Activated T-cell treated with anti-CD3 and anti-CD28 coated beads, Interleukin-2, amount 50 U/mL, for 24 hours (primary cell): ENCODE results near the gene SUDS3.
"Not testable (repeated sequence)": the region's sequence is repeated elsewhere in the genome, so short reads cannot be mapped to it uniquely, and the experiment has no call there.

ENCODE experiments used
- DNase-seq: peaks from one replicate; pipeline ENCODE4 v3.0.0-alpha.2; 2020
- H3K27ac Mint-ChIP-seq: 2 replicates; pipeline ENCODE4 v1.8.0; 2020; ENCODE audit warnings: mild to moderate bottlenecking, mixed read lengths
- H3K27me3 Mint-ChIP-seq: 2 replicates; pipeline ENCODE4 v1.8.0; 2020; ENCODE audit warnings: mixed read lengths
- H3K36me3 Mint-ChIP-seq: 2 replicates; pipeline ENCODE4 v1.8.0; 2020; ENCODE audit warnings: low read depth, mixed read lengths
- H3K4me1 Mint-ChIP-seq: 2 replicates; pipeline ENCODE4 v1.8.0; 2020; ENCODE audit warnings: low read depth, mixed read lengths
- H3K4me3 Mint-ChIP-seq: 2 replicates; pipeline ENCODE4 v1.8.0; 2020; ENCODE audit warnings: mild to moderate bottlenecking, moderate library complexity, mixed read lengths
- H3K9me3 Mint-ChIP-seq: 2 replicates; pipeline ENCODE4 v1.8.0; 2020; ENCODE audit warnings: mixed read lengths

Gene SUDS3

GRCh38 chr12:118398940-118399339 lies 22.6 kb downstream of the SUDS3 start:
- H3K27ac Mint-ChIP-seq = peak overlapping the region; percentile 27
- peaks cover 93% of the 10 kb centered on the region for H3K36me3 Mint-ChIP-seq

GRCh38 chr12:118402251-118402650 lies 25.9 kb downstream of the SUDS3 start:
- peaks cover 3% of the 10 kb centered on the region for H3K4me1 Mint-ChIP-seq
- no peak for DNase-seq
- no peak overlapping the region for H3K4me3 Mint-ChIP-seq
- peaks cover 94% of the 10 kb centered on the region for H3K36me3 Mint-ChIP-seq
- peak overlapping the region; percentile 59 for H3K27ac Mint-ChIP-seq
- no peaks in the 10 kb centered on the region for H3K27me3 Mint-ChIP-seq
- H3K9me3 Mint-ChIP-seq = no peaks in the 10 kb centered on the region

More at GRCh38 chr12:118398940-118399339, 22.6 kb downstream of the SUDS3 start:
- Mint-ChIP-seq H3K27me3 (no peaks in the 10 kb centered on the region), H3K4me3 (no peak overlapping the region), H3K9me3 (no peaks in the 10 kb centered on the region), H3K4me1 (no peaks in the 10 kb centered on the region)
- no peak for DNase-seq

- no peaks in the 10 kb centered on the region for H3K9me3 Mint-ChIP-seq
- peak; percentile 56 for DNase-seq
- no peak overlapping the region for H3K27ac Mint-ChIP-seq
- peaks cover 87% of the 10 kb centered on the region for H3K36me3 Mint-ChIP-seq
- H3K4me1 Mint-ChIP-seq = peaks cover 3% of the 10 kb centered on the region
- no peak overlapping the region for H3K4me3 Mint-ChIP-seq
- no peaks in the 10 kb centered on the region for H3K27me3 Mint-ChIP-seq
Observed at GRCh38 chr12:118404876-118405521, 28.6 kb downstream of the SUDS3 start.

- not testable (repeated sequence) for DNase-seq, H3K9me3 Mint-ChIP-seq, H3K27ac Mint-ChIP-seq, H3K4me1 Mint-ChIP-seq, H3K4me3 Mint-ChIP-seq, H3K27me3 Mint-ChIP-seq
- peaks cover 85% of the 10 kb centered on the region for H3K36me3 Mint-ChIP-seq
Observed at GRCh38 chr12:118408241-118408640, 31.9 kb downstream of the SUDS3 start.

- no peak for DNase-seq
- Mint-ChIP-seq H3K36me3 (peaks cover 86% of the 10 kb centered on the region), H3K4me1 (peaks cover 2% of the 10 kb centered on the region), H3K27me3 (no peaks in the 10 kb centered on the region), H3K4me3 (no peak overlapping the region), H3K27ac (no peak overlapping the region), H3K9me3 (peaks cover 10% of the 10 kb centered on the region)
Observed at GRCh38 chr12:118409834-118410233, 33.5 kb downstream of the SUDS3 start.

- no peaks in the 10 kb centered on the region for H3K4me1 Mint-ChIP-seq
- H3K27ac Mint-ChIP-seq = no peak overlapping the region
- no peaks in the 10 kb centered on the region for H3K27me3 Mint-ChIP-seq
- H3K4me3 Mint-ChIP-seq = no peak overlapping the region
- no peaks in the 10 kb centered on the region for H3K9me3 Mint-ChIP-seq
- DNase-seq = no peak
- H3K36me3 Mint-ChIP-seq = peaks cover 61% of the 10 kb centered on the region
Observed at GRCh38 chr12:118417942-118418341, 41.6 kb downstream of the SUDS3 start.

GRCh38 chr12:118418385-118419057 lies 42.2 kb downstream of the SUDS3 start:
- Mint-ChIP-seq H3K9me3 (no peaks in the 10 kb centered on the region), H3K4me1 (no peaks in the 10 kb centered on the region), H3K27me3 (no peaks in the 10 kb centered on the region), H3K4me3 (no peak overlapping the region), H3K27ac (no peak overlapping the region), H3K36me3 (peaks cover 55% of the 10 kb centered on the region)
- no peak for DNase-seq

GRCh38 chr12:118420673-118421072 lies 44.3 kb downstream of the SUDS3 start:
- no peak overlapping the region for H3K4me3 Mint-ChIP-seq
- no peaks in the 10 kb centered on the region for H3K27me3 Mint-ChIP-seq
- H3K9me3 Mint-ChIP-seq = no peaks in the 10 kb centered on the region
- DNase-seq = no peak
- H3K27ac Mint-ChIP-seq = no peak overlapping the region
- H3K36me3 Mint-ChIP-seq = peaks cover 33% of the 10 kb centered on the region
- no peaks in the 10 kb centered on the region for H3K4me1 Mint-ChIP-seq

- H3K27me3 Mint-ChIP-seq = no peaks in the 10 kb centered on the region
- H3K9me3 Mint-ChIP-seq = no peaks in the 10 kb centered on the region
- peaks cover 13% of the 10 kb centered on the region for H3K36me3 Mint-ChIP-seq
- H3K4me3 Mint-ChIP-seq = no peak overlapping the region
- DNase-seq = no peak
- no peaks in the 10 kb centered on the region for H3K4me1 Mint-ChIP-seq
- no peak overlapping the region for H3K27ac Mint-ChIP-seq
Observed at GRCh38 chr12:118424884-118425283, 48.5 kb downstream of the SUDS3 start.

GRCh38 chr12:118425364-118425763 lies 49.0 kb downstream of the SUDS3 start:
- DNase-seq = no peak
- H3K27me3 Mint-ChIP-seq = no peaks in the 10 kb centered on the region
- no peaks in the 10 kb centered on the region for H3K4me1 Mint-ChIP-seq
- no peak overlapping the region for H3K4me3 Mint-ChIP-seq
- H3K27ac Mint-ChIP-seq = no peak overlapping the region
- H3K9me3 Mint-ChIP-seq = no peaks in the 10 kb centered on the region
- H3K36me3 Mint-ChIP-seq = peaks cover 13% of the 10 kb centered on the region

GRCh38 chr12:118427819-118428218 lies 51.5 kb downstream of the SUDS3 start:
- Mint-ChIP-seq H3K27ac (no peak overlapping the region), H3K4me1 (no peaks in the 10 kb centered on the region), H3K36me3 (peaks cover 16% of the 10 kb centered on the region), H3K4me3 (no peak overlapping the region), H3K9me3 (no peaks in the 10 kb centered on the region), H3K27me3 (no peaks in the 10 kb centered on the region)
- no peak for DNase-seq

GRCh38 chr12:118428643-118429042 lies 52.3 kb downstream of the SUDS3 start:
- Mint-ChIP-seq H3K27me3 (no peaks in the 10 kb centered on the region), H3K27ac (no peak overlapping the region), H3K4me3 (no peak overlapping the region), H3K36me3 (peaks cover 16% of the 10 kb centered on the region), H3K4me1 (no peaks in the 10 kb centered on the region), H3K9me3 (no peaks in the 10 kb centered on the region)
- DNase-seq = no peak

GRCh38 chr12:118429688-118430383 lies 53.5 kb downstream of the SUDS3 start:
- Mint-ChIP-seq H3K36me3 (peaks cover 16% of the 10 kb centered on the region), H3K27me3 (no peaks in the 10 kb centered on the region), H3K4me1 (no peaks in the 10 kb centered on the region), H3K27ac (no peak overlapping the region), H3K4me3 (no peak overlapping the region), H3K9me3 (no peaks in the 10 kb centered on the region)
- DNase-seq = no peak

- H3K9me3 Mint-ChIP-seq = no peaks in the 10 kb centered on the region
Observed at GRCh38 chr12:118430516-118430915, 54.2 kb downstream of the SUDS3 start.

More at GRCh38 chr12:118430516-118430915, 54.2 kb downstream of the SUDS3 start:
- H3K4me1 Mint-ChIP-seq = no peaks in the 10 kb centered on the region
- DNase-seq = no peak
- H3K27ac Mint-ChIP-seq = no peak overlapping the region
- peaks cover 16% of the 10 kb centered on the region for H3K36me3 Mint-ChIP-seq
- no peak overlapping the region for H3K4me3 Mint-ChIP-seq
- H3K27me3 Mint-ChIP-seq = no peaks in the 10 kb centered on the region
